B cell (primary cell): ENCODE measurements around the gene RABGAP1.

Experiments
- EZH2 ChIP-seq: IDR thresholded peaks from 2 replicates; pipeline ENCODE4 v1.6.1; 2012; ENCODE audit warnings: borderline replicate concordance, low read depth, mild to moderate bottlenecking, moderate library complexity, low read length; ENCODE audit not compliant: insufficient read depth, poor library complexity, severe bottlenecking
- TF ChIP-seq, protein P1 (sequence below): fragments of 200-600 bp; IDR thresholded peaks from one replicate; pipeline ENCODE4 v1.8.0; 2022; ENCODE audit warnings: antibody characterized with exemption, mild to moderate bottlenecking

DNA sequence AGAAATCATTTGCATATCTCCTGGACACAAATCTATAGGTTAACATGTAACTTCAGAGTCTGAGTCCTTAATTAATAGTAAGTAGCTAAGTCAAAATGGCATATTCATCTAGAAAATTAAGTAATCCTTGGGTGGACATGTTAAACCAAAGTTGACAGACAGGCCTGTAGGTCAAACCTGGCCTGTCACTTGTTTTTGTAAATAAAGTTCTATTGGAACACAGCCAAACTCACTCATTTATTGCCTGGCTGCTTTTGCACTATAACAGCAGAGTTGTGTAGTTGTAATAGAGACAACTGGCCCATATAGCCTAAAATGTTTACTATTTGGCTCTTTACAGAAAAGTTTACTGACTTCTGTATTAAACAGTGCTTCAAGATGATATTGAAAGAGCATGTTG lies 68.1 kb downstream of the RABGAP1 start:
- TF ChIP-seq, protein P1, sequence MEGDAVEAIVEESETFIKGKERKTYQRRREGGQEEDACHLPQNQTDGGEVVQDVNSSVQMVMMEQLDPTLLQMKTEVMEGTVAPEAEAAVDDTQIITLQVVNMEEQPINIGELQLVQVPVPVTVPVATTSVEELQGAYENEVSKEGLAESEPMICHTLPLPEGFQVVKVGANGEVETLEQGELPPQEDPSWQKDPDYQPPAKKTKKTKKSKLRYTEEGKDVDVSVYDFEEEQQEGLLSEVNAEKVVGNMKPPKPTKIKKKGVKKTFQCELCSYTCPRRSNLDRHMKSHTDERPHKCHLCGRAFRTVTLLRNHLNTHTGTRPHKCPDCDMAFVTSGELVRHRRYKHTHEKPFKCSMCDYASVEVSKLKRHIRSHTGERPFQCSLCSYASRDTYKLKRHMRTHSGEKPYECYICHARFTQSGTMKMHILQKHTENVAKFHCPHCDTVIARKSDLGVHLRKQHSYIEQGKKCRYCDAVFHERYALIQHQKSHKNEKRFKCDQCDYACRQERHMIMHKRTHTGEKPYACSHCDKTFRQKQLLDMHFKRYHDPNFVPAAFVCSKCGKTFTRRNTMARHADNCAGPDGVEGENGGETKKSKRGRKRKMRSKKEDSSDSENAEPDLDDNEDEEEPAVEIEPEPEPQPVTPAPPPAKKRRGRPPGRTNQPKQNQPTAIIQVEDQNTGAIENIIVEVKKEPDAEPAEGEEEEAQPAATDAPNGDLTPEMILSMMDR = no peak
- no peak for TF ChIP-seq EZH2
